GM21529 (cell line): ENCODE measurements around the gene MAGI2.
"Not testable (repeated sequence)": the region's sequence is repeated elsewhere in the genome, so short reads cannot be mapped to it uniquely, and the experiment has no call there.

ENCODE experiments used
- ATAC-seq: cut with Tn5 transposase; IDR thresholded peaks from one replicate; pipeline ENCODE4 v1.9.1; 2021; ENCODE audit not compliant: unreplicated experiment

Gene MAGI2

GRCh38 chr7:79071187-79071586, 382.3 kb downstream of the MAGI2 start:
- not testable (repeated sequence) for ATAC-seq

- ATAC-seq = no peak
Measured at GRCh38 chr7:79064187-79064823, 389.2 kb downstream of the MAGI2 start.

- no peak for ATAC-seq
Measured at GRCh38 chr7:79063019-79063698, 390.3 kb downstream of the MAGI2 start.

- no peak for ATAC-seq
Measured at GRCh38 chr7:79060498-79060897, 393.0 kb downstream of the MAGI2 start.

- no peak for ATAC-seq
Measured at GRCh38 chr7:79055722-79056415, 397.6 kb downstream of the MAGI2 start.

- no peak for ATAC-seq
Measured at GRCh38 chr7:79051915-79052314, 401.6 kb downstream of the MAGI2 start.

GRCh38 chr7:79050603-79051002, 402.9 kb downstream of the MAGI2 start:
- no peak for ATAC-seq

- ATAC-seq = no peak
Measured at GRCh38 chr7:79046061-79046460, 407.4 kb downstream of the MAGI2 start.

GRCh38 chr7:79037001-79037400, 416.5 kb downstream of the MAGI2 start:
- ATAC-seq = no peak

- no peak for ATAC-seq
Measured at GRCh38 chr7:79036356-79036755, 417.1 kb downstream of the MAGI2 start.

GRCh38 chr7:79035858-79036257, 417.6 kb downstream of the MAGI2 start:
- no peak for ATAC-seq

GRCh38 chr7:79034730-79035129, 418.7 kb downstream of the MAGI2 start:
- no peak for ATAC-seq

- not testable (repeated sequence) for ATAC-seq
Measured at GRCh38 chr7:79019711-79020110, 433.8 kb downstream of the MAGI2 start.

- ATAC-seq = no peak
Measured at GRCh38 chr7:79011921-79012320, 441.5 kb downstream of the MAGI2 start.

- ATAC-seq = no peak
Measured at GRCh38 chr7:79009647-79010046, 443.8 kb downstream of the MAGI2 start.

- no peak for ATAC-seq
Measured at GRCh38 chr7:79008786-79009185, 444.7 kb downstream of the MAGI2 start.

- ATAC-seq = no peak
Measured at GRCh38 chr7:78996013-78996412, 457.5 kb downstream of the MAGI2 start.

GRCh38 chr7:78993341-78993740, 460.1 kb downstream of the MAGI2 start:
- ATAC-seq = no peak

GRCh38 chr7:78985509-78985908, 468.0 kb downstream of the MAGI2 start:
- no peak for ATAC-seq

GRCh38 chr7:78983483-78983882, 470.0 kb downstream of the MAGI2 start:
- no peak for ATAC-seq

- no peak for ATAC-seq
Measured at GRCh38 chr7:78970440-78970916, 483.0 kb downstream of the MAGI2 start.

GRCh38 chr7:78968951-78969350, 484.5 kb downstream of the MAGI2 start:
- ATAC-seq = no peak
